Lower lobe of right lung (tissue), 2 donors: Measurements from ENCODE around the gene NUDT7. TPM values are rescaled to one million over a fixed set of nuclear protein-coding genes. Genes with fewer than 3 reads are reported as not detected.

Source experiments
- ATAC-seq, 2 donors: fragments of 200-7000 bp; cut with Tn5 transposase; one replicate each; pipeline ENCODE4 v1.9.1; 2020 to 2022; ENCODE audit warnings: mild to moderate bottlenecking in 2 of 2, moderate library complexity in 2 of 2
- DNase-seq: peaks from one replicate; pipeline ENCODE4 v3.0.0-alpha.2; 2020
- H3K27ac ChIP-seq: fragments of 200-600 bp; one replicate; pipeline ENCODE4 v1.8.0; 2022
- H3K27me3 ChIP-seq: fragments of 200-600 bp; one replicate; pipeline ENCODE4 v1.8.0; 2022; ENCODE audit warnings: low read depth
- H3K36me3 ChIP-seq: fragments of 200-600 bp; one replicate; pipeline ENCODE4 v1.8.0; 2022; ENCODE audit warnings: mild to moderate bottlenecking
- H3K4me1 ChIP-seq: fragments of 200-600 bp; one replicate; pipeline ENCODE4 v1.8.0; 2022
- H3K4me3 ChIP-seq: fragments of 200-600 bp; one replicate; pipeline ENCODE4 v1.8.0; 2022; ENCODE audit warnings: mild to moderate bottlenecking
- H3K9me3 ChIP-seq: fragments of 200-600 bp; one replicate; pipeline ENCODE4 v1.8.0; 2022
- intact Hi-C: fragments of 100-400 bp; cut with DNase I; formaldehyde crosslinking; loops from one replicate; pipeline ENCODE4 v1.11.0; 2022
- total RNA-seq: library from RNA; stranded (reverse); fragmentation: NEBNext Ultra II Directional; extraction: Animal tissue kit (Norgen Biotek cat#: 25700); gene quantifications from one replicate; pipeline ENCODE4 v1.2.1, GENCODE V29; 2021
- TF ChIP-seq, protein P1 (sequence below): fragments of 200-600 bp; IDR thresholded peaks from one replicate; pipeline ENCODE4 v1.8.0; 2022; ENCODE audit warnings: antibody characterized with exemption, mild to moderate bottlenecking
- donor health status: DM: no; HTN: yes; CAD: no; lungs with severe emphysema.

NUDT7 gene
- total RNA-seq, 1 donor from 2014 or later = 9.2 TPM

DNA sequence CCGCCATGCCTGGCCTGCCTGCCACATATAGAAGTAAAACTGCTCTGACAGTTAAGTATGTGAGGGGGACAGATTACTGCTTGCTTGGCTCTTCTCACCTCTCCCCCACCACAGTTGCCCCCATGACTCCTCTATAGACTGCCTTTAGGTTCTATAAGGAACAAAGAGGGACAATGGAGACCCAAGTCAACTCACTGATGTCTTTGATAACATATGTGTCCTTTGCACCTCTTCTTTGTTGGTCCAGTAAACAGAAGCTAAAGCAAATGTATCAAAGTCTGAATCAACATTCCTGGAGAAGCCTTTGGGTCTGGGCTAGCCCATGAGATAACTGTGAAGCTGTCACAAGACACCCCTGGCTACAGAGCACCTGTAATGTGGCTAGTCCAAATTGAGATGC lies 27.1 kb downstream of the NUDT7 start:
- Histone ChIP-seq H3K9me3 (no peaks in the 10 kb centered on the region), H3K27ac (no peak overlapping the region), H3K4me1 (no peaks in the 10 kb centered on the region), H3K36me3 (no peaks in the 10 kb centered on the region), H3K4me3 (no peak overlapping the region), H3K27me3 (no peaks in the 10 kb centered on the region)
- no peak for DNase-seq
- no peak for ATAC-seq
- TF ChIP-seq, protein P1, sequence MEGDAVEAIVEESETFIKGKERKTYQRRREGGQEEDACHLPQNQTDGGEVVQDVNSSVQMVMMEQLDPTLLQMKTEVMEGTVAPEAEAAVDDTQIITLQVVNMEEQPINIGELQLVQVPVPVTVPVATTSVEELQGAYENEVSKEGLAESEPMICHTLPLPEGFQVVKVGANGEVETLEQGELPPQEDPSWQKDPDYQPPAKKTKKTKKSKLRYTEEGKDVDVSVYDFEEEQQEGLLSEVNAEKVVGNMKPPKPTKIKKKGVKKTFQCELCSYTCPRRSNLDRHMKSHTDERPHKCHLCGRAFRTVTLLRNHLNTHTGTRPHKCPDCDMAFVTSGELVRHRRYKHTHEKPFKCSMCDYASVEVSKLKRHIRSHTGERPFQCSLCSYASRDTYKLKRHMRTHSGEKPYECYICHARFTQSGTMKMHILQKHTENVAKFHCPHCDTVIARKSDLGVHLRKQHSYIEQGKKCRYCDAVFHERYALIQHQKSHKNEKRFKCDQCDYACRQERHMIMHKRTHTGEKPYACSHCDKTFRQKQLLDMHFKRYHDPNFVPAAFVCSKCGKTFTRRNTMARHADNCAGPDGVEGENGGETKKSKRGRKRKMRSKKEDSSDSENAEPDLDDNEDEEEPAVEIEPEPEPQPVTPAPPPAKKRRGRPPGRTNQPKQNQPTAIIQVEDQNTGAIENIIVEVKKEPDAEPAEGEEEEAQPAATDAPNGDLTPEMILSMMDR = no peak
- intact Hi-C loops = no loop called here

DNA sequence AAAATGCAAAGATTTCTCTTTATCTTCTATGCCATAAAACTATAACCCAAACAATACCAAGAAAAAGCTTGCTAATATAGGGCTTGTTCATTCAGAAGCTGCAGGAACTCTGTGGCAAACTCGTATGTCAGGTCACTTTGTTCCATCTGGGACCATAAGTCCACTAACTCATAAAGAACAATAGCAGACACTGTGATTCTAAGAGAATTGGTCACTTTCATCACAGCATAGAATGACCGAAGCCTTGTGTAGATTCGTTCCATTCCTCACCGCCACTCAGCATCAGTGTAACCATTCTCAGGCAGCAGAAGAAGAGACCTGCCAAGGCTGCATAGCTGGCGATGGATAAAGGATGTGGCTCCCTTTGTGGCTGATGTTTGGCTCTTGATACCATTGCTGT lies 35.7 kb downstream of the NUDT7 start:
- Histone ChIP-seq H3K27me3 (no peaks in the 10 kb centered on the region), H3K4me3 (no peak overlapping the region), H3K27ac (no peak overlapping the region), H3K9me3 (no peaks in the 10 kb centered on the region), H3K4me1 (peaks cover 5% of the 10 kb centered on the region), H3K36me3 (no peaks in the 10 kb centered on the region)
- intact Hi-C loops = no loop called here
- no peak for ATAC-seq
- TF ChIP-seq, protein P1 = no peak
- no peak for DNase-seq

DNA sequence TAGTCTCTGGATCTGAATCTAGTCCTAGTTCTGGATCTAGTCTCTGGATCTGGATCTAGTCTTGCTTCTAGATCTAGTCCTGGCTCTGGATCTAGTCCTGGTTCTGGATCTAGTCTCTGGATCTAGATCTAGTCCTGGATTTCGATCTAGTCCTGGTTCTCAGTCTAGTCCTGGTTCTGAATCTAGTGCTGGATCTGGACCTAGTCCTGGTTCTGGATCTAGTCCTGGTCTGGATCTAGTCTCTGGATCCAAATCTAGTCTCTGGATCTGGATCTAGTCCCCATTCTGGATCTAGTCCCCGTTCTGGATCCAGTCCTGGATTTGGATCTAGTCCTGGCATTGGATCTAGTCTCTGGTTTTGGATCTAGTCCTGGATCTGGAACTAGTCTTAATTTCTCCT lies 36.2 kb downstream of the NUDT7 start:
- no peaks in the 10 kb centered on the region for H3K36me3 ChIP-seq
- TF ChIP-seq, protein P1 = no peak
- peaks cover 9% of the 10 kb centered on the region for H3K4me1 ChIP-seq
- intact Hi-C loops = no loop called here
- no peaks in the 10 kb centered on the region for H3K9me3 ChIP-seq
- H3K27ac ChIP-seq = no peak overlapping the region
- H3K27me3 ChIP-seq = no peaks in the 10 kb centered on the region
- no peak for ATAC-seq
- H3K4me3 ChIP-seq = no peak overlapping the region
- no peak for DNase-seq

DNA sequence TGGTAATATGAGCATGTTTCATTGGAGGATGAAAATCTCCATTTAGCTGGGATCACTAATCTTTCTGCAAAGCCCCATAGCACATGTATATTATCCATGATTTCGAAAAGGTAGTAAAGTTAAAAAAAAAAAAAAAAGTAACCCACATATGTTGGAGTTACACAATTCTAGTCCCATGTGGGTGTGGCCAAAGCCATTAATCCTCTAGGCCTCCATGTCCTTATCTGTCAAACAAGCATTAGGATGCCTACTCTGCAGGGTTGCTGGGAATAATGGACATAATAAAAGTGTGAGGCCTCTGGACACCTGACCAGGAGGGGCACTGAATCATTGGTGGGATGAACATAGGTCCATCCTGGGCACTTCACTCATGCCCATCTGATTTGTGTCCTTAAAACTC lies 36.9 kb downstream of the NUDT7 start:
- H3K27me3 ChIP-seq = no peaks in the 10 kb centered on the region
- TF ChIP-seq, protein P1 = no peak
- H3K4me1 ChIP-seq = peaks cover 16% of the 10 kb centered on the region
- H3K36me3 ChIP-seq = no peaks in the 10 kb centered on the region
- H3K4me3 ChIP-seq = no peak overlapping the region
- no peaks in the 10 kb centered on the region for H3K9me3 ChIP-seq
- no peak for DNase-seq
- ATAC-seq = no peak
- intact Hi-C loops = no loop called here
- H3K27ac ChIP-seq = no peak overlapping the region

DNA sequence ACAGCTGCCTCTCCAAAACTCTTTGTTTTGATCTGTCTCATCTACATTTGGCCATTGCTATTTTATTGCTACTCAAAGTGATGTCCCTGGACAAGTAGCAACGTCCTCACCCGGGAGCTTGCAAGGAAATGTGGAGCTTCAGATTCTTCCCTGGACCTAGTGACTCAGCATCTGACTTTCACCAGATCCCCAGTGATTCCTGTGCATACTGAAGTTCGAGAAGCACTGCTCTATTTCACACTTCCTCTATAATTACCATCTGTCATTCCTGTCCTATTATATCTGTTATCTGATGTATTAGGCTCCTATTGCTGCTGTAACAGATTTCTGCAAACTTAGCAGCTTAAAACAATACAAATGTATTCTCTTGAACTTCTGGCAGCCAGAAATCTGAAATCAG lies 37.5 kb downstream of the NUDT7 start:
- H3K27me3 ChIP-seq = no peaks in the 10 kb centered on the region
- no peaks in the 10 kb centered on the region for H3K36me3 ChIP-seq
- no peak for ATAC-seq
- peaks cover 16% of the 10 kb centered on the region for H3K4me1 ChIP-seq
- no peak overlapping the region for H3K27ac ChIP-seq
- no peak for DNase-seq
- no peak overlapping the region for H3K4me3 ChIP-seq
- intact Hi-C loops = no loop called here
- TF ChIP-seq, protein P1 = no peak
- no peaks in the 10 kb centered on the region for H3K9me3 ChIP-seq

DNA sequence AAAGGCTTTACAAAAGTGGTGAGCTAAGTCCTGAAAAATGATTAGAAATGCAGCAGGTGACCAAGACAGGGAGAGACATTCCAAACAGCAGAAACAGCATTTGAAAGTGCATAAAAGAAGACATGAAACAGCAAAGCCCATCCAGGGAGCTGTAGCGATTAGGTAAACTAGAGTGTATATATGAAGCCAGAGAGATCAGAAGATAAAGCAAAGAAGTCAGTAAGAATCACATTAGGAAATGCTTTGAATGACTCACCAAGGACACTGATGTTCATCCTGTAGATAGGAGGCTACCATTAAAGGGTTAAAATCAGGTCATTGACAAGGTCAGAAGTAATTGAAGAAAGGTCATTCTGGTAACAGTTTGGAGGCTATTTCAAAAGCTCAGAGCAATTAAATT lies 38.5 kb downstream of the NUDT7 start:
- intact Hi-C loops = no loop called here
- Histone ChIP-seq H3K4me1 (peaks cover 16% of the 10 kb centered on the region), H3K4me3 (no peak overlapping the region), H3K27ac (no peak overlapping the region), H3K36me3 (no peaks in the 10 kb centered on the region), H3K27me3 (no peaks in the 10 kb centered on the region), H3K9me3 (no peaks in the 10 kb centered on the region)
- no peak for DNase-seq
- no peak for ATAC-seq
- TF ChIP-seq, protein P1 = no peak
